MM.1S (cell line): ENCODE measurements around the gene FER.

ENCODE experiments used
- CTCF ChIP-seq: fragments of 300-600 bp; sonication (generic); IDR thresholded peaks from 2 replicates; pipeline ENCODE4 v1.5.1; 2016; ENCODE audit warnings: antibody characterized with exemption, low read length, mixed read lengths
- EZH2 ChIP-seq: fragments of 300-600 bp; sonication (generic); optimal IDR thresholded peaks from 2 replicates; pipeline ENCODE3; 2017; ENCODE audit warnings: low read depth, mild to moderate bottlenecking, antibody characterized with exemption, low read length, mixed read lengths
- EZH2phosphoT487 ChIP-seq: fragments of 300-600 bp; sonication (generic); IDR thresholded peaks from 2 replicates; pipeline ENCODE4 v1.6.1; 2018; ENCODE audit warnings: antibody characterized with exemption, low read length

GRCh38 chr5:108946008-108946407 lies 198.3 kb downstream of the FER start:
- TF ChIP-seq CTCF, result no peak
- TF ChIP-seq EZH2, result no peak
- no peak for TF ChIP-seq EZH2phosphoT487
